ENCODE measurements around the gene ARHGAP6.

GRCh38 chrX:11626351-11626750 lies 39.4 kb downstream of the ARHGAP6 start:
- no peak for TF ChIP-seq CTCF (IDR thresholded peaks at IDR 0.05; ENCODE audit: low read length)
- no peak for TF ChIP-seq EZH2phosphoT487 (IDR thresholded peaks at IDR 0.05; ENCODE audit: low read length)
- no peak for TF ChIP-seq EZH2 (optimal IDR thresholded peaks at IDR 0.05; ENCODE audit: low read depth, low read length)
